HepG2 (cell line): ENCODE measurements around the gene DENND5A. TPM values are rescaled to one million over a fixed set of nuclear protein-coding genes. Genes with fewer than 3 reads are reported as not detected.
A peak's percentile ranks its signal among the peaks of the same experiment; 100 is the strongest.

Experiments used
- ATAC-seq: fragments of 200-7000 bp; cut with Tn5 transposase; 3 replicates; pipeline ENCODE4 v1.9.1; 2020; ENCODE audit warnings: mild to moderate bottlenecking, moderate library complexity
- BruUV-seq: library from RNA; stranded (reverse); fragments of 400-500 nt; replicated peaks from 2 replicates; lab custom pipeline; 2021; lab: Mats Ljungman, UMichigan
- CTCF ChIA-PET: fragments of 300-600 bp; formaldehyde crosslinking; extraction: SDS; loops from one replicate; lab custom pipeline; 2021; ENCODE audit warnings: low total read pairs, inconsistent platforms, low intra/inter-chr PET ratio; lab: Yijun Ruan, JAX
- POLR2A ChIA-PET: fragments of 350-600 bp; sonication (Branson Sonifier 250); formaldehyde crosslinking; loops from one replicate; lab custom pipeline; 2020; ENCODE audit warnings: antibody characterized with exemption, inconsistent platforms; lab: Yijun Ruan, JAX
- DNase-seq: peaks from one replicate; pipeline ENCODE4 v3.0.0-alpha.2; 2015; ENCODE audit warnings: low spot score
- FAIRE-seq: peaks from 3 replicates; lab custom pipeline; 2011; peaks lifted over from hg19 to GRCh38; lab: Jason Lieb, UNC
- H2AFZ ChIP-seq: one replicate; pipeline ENCODE4 v1.6.1; 2011; ENCODE audit warnings: low read length, inconsistent platforms
- H3K27ac ChIP-seq: fragments of 300-600 bp; 3 replicates; pipeline ENCODE4 v1.8.0; 2011; ENCODE audit warnings: mixed run types, mild to moderate bottlenecking, mixed read lengths, low read length, inconsistent platforms; ENCODE audit not compliant: insufficient read depth; ENCODE audit errors: extremely low read length
- H3K27me3 ChIP-seq, 2 experiments: fragments of 200-600 bp in 1 of 2; 2 replicates in 1 of 2; 3 replicates in 1 of 2; pipeline versions ENCODE4 v1.6.0 to v1.8.0; 2011; ENCODE audit warnings: low read length in 2 of 2, mild to moderate bottlenecking in 2 of 2, moderate library complexity in 2 of 2, inconsistent platforms in 1 of 2; ENCODE audit not compliant: insufficient read depth in 2 of 2, control insufficient read depth in 1 of 2
- H3K36me3 ChIP-seq, 2 experiments: fragments of 200-600 bp in 1 of 2; replicated peaks in 1 of 2; 2 replicates in 1 of 2; 3 replicates in 1 of 2; pipeline versions ENCODE4 v1.5.1 to v1.8.0; 2011; ENCODE audit warnings: low read length in 2 of 2, inconsistent platforms in 1 of 2; ENCODE audit not compliant: insufficient read depth in 2 of 2, control insufficient read depth in 1 of 2
- H3K4me1 ChIP-seq: 2 replicates; pipeline ENCODE4 v1.5.1; 2012; ENCODE audit warnings: low read length, inconsistent platforms; ENCODE audit not compliant: insufficient read depth
- H3K4me2 ChIP-seq: 2 replicates; pipeline ENCODE4 v1.6.0; 2011; ENCODE audit warnings: low read depth, low read length, inconsistent platforms
- H3K4me3 ChIP-seq, 3 experiments: fragments of 200-600 bp in 1 of 3; sonication (generic), shearing (Covaris generic) in 1 of 3; replicated peaks in 1 of 3; 2 replicates each; pipeline ENCODE4 v1.5.1; 2011 to 2016; ENCODE audit warnings: low read length in 3 of 3, inconsistent platforms in 2 of 3, low read depth in 2 of 3, mild to moderate bottlenecking in 2 of 3, control low read depth in 1 of 3, mixed read lengths in 1 of 3; ENCODE audit not compliant: insufficient read depth in 1 of 3
- H3K79me2 ChIP-seq: one replicate; pipeline ENCODE4 v1.6.1; 2011; ENCODE audit warnings: low read length, inconsistent platforms; ENCODE audit not compliant: insufficient read depth
- H3K9ac ChIP-seq: 2 replicates; pipeline ENCODE4 v1.6.0; 2011; ENCODE audit warnings: mild to moderate bottlenecking, low read depth, low read length, inconsistent platforms; ENCODE audit not compliant: insufficient read depth
- H3K9me3 ChIP-seq: 2 replicates; pipeline ENCODE4 v1.5.1; 2012; ENCODE audit warnings: mild to moderate bottlenecking, low read length
- H4K20me1 ChIP-seq: 2 replicates; pipeline ENCODE4 v1.6.0; 2011; ENCODE audit warnings: inconsistent platforms, mild to moderate bottlenecking, low read length, moderate library complexity; ENCODE audit not compliant: insufficient read depth
- ATF7-NPFF ChIP-seq: sonication (generic); formaldehyde crosslinking; IDR thresholded peaks from 2 replicates; pipeline ENCODE4 v1.8.1; 2023; ENCODE audit warnings: mild to moderate bottlenecking, low read depth, missing genetic modification reagents, moderate library complexity
- MIER3 ChIP-seq: IDR thresholded peaks from 2 replicates; pipeline ENCODE4 v1.6.1; 2016; ENCODE audit warnings: missing compliant biosample characterization, borderline replicate concordance
- RAD21 ChIP-seq: fragments of 450-650 bp; formaldehyde crosslinking; IDR thresholded peaks from 2 replicates; pipeline ENCODE4 v1.5.0; 2020; ENCODE audit warnings: mild to moderate bottlenecking
- SALL2 ChIP-seq: sonication (generic); formaldehyde crosslinking; IDR thresholded peaks from 2 replicates; pipeline ENCODE4 v1.8.1; 2023; ENCODE audit warnings: mild to moderate bottlenecking, missing genetic modification reagents, inconsistent platforms
- SNRNP70 ChIP-seq: fragments of 200-400 bp; formaldehyde crosslinking; IDR thresholded peaks from 2 replicates; pipeline ENCODE4 v1.6.1; 2017; ENCODE audit warnings: mild to moderate bottlenecking, low read depth, low read length, moderate library complexity
- SP1 ChIP-seq, 2 experiments: fragments of 450-650 bp in 1 of 2; sonication (generic) in 1 of 2; formaldehyde crosslinking in 1 of 2; IDR thresholded peaks; 2 replicates each; pipeline versions ENCODE4 v1.4.0 to v1.6.1; 2016 to 2020; ENCODE audit warnings: missing genetic modification reagents in 1 of 2
- ZNF674 ChIP-seq: sonication (generic); formaldehyde crosslinking; IDR thresholded peaks from 2 replicates; pipeline ENCODE4 v1.5.0; 2020; ENCODE audit warnings: low read depth, mild to moderate bottlenecking, missing genetic modification reagents
- WGBS: methylation state at CpG from one replicate; pipeline ENCODE4 v1.1.6; 2017; ENCODE audit warnings: low lambda C conversion rate; 5-methylcytosine and 5-hydroxymethylcytosine counted together
- in situ Hi-C: cut with HindIII; loops from 2 replicates; pipeline ENCODE4 v1.10.0; 2017; ENCODE audit warnings: low pct_unique_long_range_greater_than_20kb; ENCODE audit not compliant: extremely low pct_ligation_motif_present
- intact Hi-C: fragments of 100-400 bp; cut with micrococcal nuclease; formaldehyde crosslinking; loops from one replicate; pipeline ENCODE4 v1.10.0; 2022; ENCODE audit not compliant: unreplicated experiment
- polyA plus RNA-seq, 8 experiments: library from polyadenylated mRNA; depleted of rRNA in 3 of 8; stranded (reverse) in 7 of 8; unstranded in 1 of 8; fragments of >200 nt; fragmentation: Illumina TruSeq in 4 of 8; extraction: Trizol in 4 of 8; gene quantifications; 2 replicates each; pipeline versions ENCODE4 v1.2.1 to v1.2.3, GENCODE V29; 2011 to 2016; ENCODE audit warnings: low read depth in 4 of 8, missing spikeins in 1 of 8, mixed read lengths in 1 of 8; ENCODE audit not compliant: insufficient read depth in 1 of 8
- total RNA-seq, 5 experiments: library from RNA; depleted of rRNA; stranded (reverse); fragments of >200 nt; fragmentation: Illumina TruSeq; extraction: Trizol; gene quantifications; 2 replicates each; pipeline ENCODE4 v1.2.3, GENCODE V29; 2016; ENCODE audit warnings: low read depth in 1 of 5
- TF ChIP-seq, protein P1 (sequence below): sonication (generic); formaldehyde crosslinking; conservative IDR thresholded peaks from 2 replicates; pipeline ENCODE4 v1.8.0; 2022; ENCODE audit warnings: low read depth, missing genetic modification reagents
- TF ChIP-seq, protein P2 (sequence below): sonication (generic); formaldehyde crosslinking; IDR thresholded peaks from 2 replicates; pipeline ENCODE4 v1.5.1; 2020; ENCODE audit warnings: mild to moderate bottlenecking, missing genetic modification reagents, moderate library complexity
- TF ChIP-seq, protein P3 (sequence below): sonication (generic); formaldehyde crosslinking; IDR thresholded peaks from 2 replicates; pipeline ENCODE4 v1.5.0; 2020; ENCODE audit warnings: missing genetic modification reagents, mild to moderate bottlenecking, borderline replicate concordance
- TF ChIP-seq, protein P4 (sequence below), 2 experiments: sonication (generic) in 1 of 2; formaldehyde crosslinking in 1 of 2; IDR thresholded peaks; 2 replicates each; pipeline versions ENCODE4 v1.4.0 to v1.6.1; 2018 to 2020; ENCODE audit warnings: missing genetic modification reagents in 2 of 2, borderline replicate concordance in 1 of 2, low read depth in 1 of 2, mild to moderate bottlenecking in 1 of 2, missing biosample characterization in 1 of 2

DENND5A gene
- total and polyA plus RNA-seq, 2 of the 13 experiments (the other 11 are each of a cell fraction or from before 2014, with no cell fraction given) = 63.3 to 145 TPM

DNA sequence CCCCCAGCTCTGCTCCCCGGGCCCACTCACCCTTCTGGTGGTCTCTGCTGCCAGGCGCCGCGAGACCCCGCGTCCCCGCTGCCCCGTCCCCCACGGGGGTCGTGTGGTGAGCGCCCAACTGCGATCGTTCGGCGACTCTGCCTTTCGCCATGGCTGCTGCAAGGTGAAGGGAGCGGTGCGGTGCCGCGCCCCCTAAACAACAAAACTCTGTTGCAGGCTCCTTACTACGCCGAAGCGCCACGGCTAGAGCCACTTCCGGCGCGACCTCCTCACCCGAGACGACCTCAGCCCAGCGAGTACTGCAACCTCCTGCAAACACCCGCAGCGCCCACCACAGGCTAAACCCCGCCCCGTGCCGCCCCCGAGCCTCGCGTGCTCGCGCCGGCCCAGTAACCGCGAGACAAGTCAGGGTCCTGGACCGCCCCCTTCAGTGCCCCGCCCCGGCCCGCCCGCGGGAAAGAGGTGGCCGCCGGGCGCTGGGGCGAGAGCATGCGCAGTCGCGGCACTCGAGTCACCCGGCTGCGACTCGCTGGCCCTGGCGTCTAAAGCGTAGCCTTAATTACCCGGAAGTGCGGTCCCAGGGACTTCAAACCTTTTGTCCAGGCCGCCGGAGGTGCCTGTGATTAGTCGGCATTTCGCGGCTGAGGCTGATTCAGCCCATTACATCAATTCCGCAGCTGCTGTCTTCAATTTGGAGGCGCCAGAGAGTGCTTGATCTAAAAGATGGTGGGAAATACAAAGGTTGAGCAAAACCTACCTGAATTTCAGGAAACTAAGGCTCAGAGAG is 49.3 kb upstream of the DENND5A start, which contains the start of gene TMEM41B:
Gene TMEM41B (minus strand): TSS at position 303 of the 787 bp plus-strand sequence. CDS start 152 bp downstream, at position 151.
- in situ Hi-C loops (no loop called here), intact Hi-C loops (loop anchor here (1.0 to 5.0 kb wide), 3 partner anchors 47 to 71 kb away; partner anchors contain the start of gene DENND5A)
- Histone ChIP-seq H3K4me2 (peak within 1 kb of the TSS; percentile 98), H3K36me3 (0 out of 5 replicates have a peak, but pooled peaks cover 0 to 3% of the 10 kb centered on the region in 2 experiments), H3K9me3 (no peaks in the 10 kb centered on the region), H2AFZ (peak within 1 kb of the TSS; percentile 88), H3K27ac (peak within 1 kb of the TSS; percentile 98), H3K27me3 (no peaks in the 10 kb centered on the region; a peak in 2 of 5 replicates), H3K79me2 (peaks cover 45% of the 10 kb centered on the region), H4K20me1 (peaks cover 12% of the 10 kb centered on the region), H3K4me3 (peak within 1 kb of the TSS; percentile 93 to 99 (median 95)), H3K4me1 (peaks cover 51% of the 10 kb centered on the region), H3K9ac (peak within 1 kb of the TSS; percentile 98)
- FAIRE-seq = peak; percentile 83
- ChIA-PET POLR2A (interaction anchor here (0.6 to 2.5 kb wide), 14 partner anchors 48 to 1012 kb away, joined by 3 to 16 read pairs (median 6); partner anchors contain the start of genes DENND5A, IPO7 and ZNF143), CTCF (no interaction called here)
- WGBS = 0% methylated on average over 34 of the region's 71 CpGs
- peak; percentile 97 for ATAC-seq
- BruUV-seq = no TSS peak
- DNase-seq = peak; percentile 99
- TF ChIP-seq, protein P1, sequence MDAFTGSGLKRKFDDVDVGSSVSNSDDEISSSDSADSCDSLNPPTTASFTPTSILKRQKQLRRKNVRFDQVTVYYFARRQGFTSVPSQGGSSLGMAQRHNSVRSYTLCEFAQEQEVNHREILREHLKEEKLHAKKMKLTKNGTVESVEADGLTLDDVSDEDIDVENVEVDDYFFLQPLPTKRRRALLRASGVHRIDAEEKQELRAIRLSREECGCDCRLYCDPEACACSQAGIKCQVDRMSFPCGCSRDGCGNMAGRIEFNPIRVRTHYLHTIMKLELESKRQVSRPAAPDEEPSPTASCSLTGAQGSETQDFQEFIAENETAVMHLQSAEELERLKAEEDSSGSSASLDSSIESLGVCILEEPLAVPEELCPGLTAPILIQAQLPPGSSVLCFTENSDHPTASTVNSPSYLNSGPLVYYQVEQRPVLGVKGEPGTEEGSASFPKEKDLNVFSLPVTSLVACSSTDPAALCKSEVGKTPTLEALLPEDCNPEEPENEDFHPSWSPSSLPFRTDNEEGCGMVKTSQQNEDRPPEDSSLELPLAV = no peak
- peak; percentile 89 for TF ChIP-seq SALL2 (CRISPR knock-in tag)
- no peak for TF ChIP-seq SNRNP70
- TF ChIP-seq, protein P2, sequence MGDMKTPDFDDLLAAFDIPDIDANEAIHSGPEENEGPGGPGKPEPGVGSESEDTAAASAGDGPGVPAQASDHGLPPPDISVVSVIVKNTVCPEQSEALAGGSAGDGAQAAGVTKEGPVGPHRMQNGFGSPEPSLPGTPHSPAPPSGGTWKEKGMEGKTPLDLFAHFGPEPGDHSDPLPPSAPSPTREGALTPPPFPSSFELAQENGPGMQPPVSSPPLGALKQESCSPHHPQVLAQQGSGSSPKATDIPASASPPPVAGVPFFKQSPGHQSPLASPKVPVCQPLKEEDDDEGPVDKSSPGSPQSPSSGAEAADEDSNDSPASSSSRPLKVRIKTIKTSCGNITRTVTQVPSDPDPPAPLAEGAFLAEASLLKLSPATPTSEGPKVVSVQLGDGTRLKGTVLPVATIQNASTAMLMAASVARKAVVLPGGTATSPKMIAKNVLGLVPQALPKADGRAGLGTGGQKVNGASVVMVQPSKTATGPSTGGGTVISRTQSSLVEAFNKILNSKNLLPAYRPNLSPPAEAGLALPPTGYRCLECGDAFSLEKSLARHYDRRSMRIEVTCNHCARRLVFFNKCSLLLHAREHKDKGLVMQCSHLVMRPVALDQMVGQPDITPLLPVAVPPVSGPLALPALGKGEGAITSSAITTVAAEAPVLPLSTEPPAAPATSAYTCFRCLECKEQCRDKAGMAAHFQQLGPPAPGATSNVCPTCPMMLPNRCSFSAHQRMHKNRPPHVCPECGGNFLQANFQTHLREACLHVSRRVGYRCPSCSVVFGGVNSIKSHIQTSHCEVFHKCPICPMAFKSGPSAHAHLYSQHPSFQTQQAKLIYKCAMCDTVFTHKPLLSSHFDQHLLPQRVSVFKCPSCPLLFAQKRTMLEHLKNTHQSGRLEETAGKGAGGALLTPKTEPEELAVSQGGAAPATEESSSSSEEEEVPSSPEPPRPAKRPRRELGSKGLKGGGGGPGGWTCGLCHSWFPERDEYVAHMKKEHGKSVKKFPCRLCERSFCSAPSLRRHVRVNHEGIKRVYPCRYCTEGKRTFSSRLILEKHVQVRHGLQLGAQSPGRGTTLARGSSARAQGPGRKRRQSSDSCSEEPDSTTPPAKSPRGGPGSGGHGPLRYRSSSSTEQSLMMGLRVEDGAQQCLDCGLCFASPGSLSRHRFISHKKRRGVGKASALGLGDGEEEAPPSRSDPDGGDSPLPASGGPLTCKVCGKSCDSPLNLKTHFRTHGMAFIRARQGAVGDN (CRISPR knock-in tag) = peak; percentile 90
- TF ChIP-seq SP1 (IDR thresholded peaks at IDR 0.05) = no peak
- peak; percentile 86 for TF ChIP-seq SP1 (CRISPR knock-in tag; IDR thresholded peaks at IDR 0.05)
- TF ChIP-seq MIER3 (CRISPR knock-in tag) = no peak; the same call in none of the 2 replicates
- peak; percentile 47; the same call in 1 of the 2 replicates for TF ChIP-seq ATF7-NPFF
- 0 out of 2 replicates have a peak, but pooled peaks have one; percentile 75 for TF ChIP-seq ZNF674 (CRISPR knock-in tag)
- TF ChIP-seq, protein P3, sequence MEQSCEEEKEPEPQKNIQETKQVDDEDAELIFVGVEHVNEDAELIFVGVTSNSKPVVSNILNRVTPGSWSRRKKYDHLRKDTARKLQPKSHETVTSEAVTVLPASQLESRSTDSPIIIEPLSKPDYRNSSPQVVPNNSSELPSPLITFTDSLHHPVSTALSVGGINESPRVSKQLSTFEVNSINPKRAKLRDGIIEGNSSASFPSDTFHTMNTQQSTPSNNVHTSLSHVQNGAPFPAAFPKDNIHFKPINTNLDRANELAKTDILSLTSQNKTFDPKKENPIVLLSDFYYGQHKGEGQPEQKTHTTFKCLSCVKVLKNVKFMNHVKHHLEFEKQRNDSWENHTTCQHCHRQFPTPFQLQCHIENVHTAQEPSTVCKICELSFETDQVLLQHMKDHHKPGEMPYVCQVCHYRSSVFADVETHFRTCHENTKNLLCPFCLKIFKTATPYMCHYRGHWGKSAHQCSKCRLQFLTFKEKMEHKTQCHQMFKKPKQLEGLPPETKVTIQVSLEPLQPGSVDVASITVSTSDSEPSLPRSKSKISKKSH = no peak
- peak; percentile 13; the same call in 1 of the 2 replicates for TF ChIP-seq RAD21 (CRISPR knock-in tag)
- TF ChIP-seq, protein P4, sequence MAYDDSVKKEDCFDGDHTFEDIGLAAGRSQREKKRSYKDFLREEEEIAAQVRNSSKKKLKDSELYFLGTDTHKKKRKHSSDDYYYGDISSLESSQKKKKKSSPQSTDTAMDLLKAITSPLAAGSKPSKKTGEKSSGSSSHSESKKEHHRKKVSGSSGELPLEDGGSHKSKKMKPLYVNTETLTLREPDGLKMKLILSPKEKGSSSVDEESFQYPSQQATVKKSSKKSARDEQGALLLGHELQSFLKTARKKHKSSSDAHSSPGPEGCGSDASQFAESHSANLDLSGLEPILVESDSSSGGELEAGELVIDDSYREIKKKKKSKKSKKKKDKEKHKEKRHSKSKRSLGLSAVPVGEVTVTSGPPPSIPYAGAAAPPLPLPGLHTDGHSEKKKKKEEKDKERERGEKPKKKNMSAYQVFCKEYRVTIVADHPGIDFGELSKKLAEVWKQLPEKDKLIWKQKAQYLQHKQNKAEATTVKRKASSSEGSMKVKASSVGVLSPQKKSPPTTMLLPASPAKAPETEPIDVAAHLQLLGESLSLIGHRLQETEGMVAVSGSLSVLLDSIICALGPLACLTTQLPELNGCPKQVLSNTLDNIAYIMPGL (CRISPR knock-in tag; IDR thresholded peaks at IDR 0.05; ENCODE audit: borderline replicate concordance in 1 of 2, low read depth in 1 of 2) = peak; percentile 41 to 76; a peak in 2 of 4 replicates
